WTC11 (cell line): ENCODE measurements around the gene ATR. TPM values are rescaled to one million over a fixed set of nuclear protein-coding genes. Genes with fewer than 3 reads are reported as not detected.

Source experiments
- ATAC-seq: fragments of 200-7000 bp; cut with Tn5 transposase; 2 replicates; pipeline ENCODE4 v1.10.0; 2021; ENCODE audit warnings: mild to moderate bottlenecking, moderate library complexity
- CTCF ChIA-PET: fragments of 300-600 bp; sonication (Branson Sonifier 250); formaldehyde crosslinking; loops from one replicate; lab custom pipeline; 2021; ENCODE audit warnings: antibody characterized with exemption; lab: Charles Lee
- POLR2A ChIA-PET: fragments of 350-600 bp; sonication (Branson Sonifier 250); formaldehyde crosslinking; loops from one replicate; lab custom pipeline; 2021; ENCODE audit warnings: antibody characterized with exemption; lab: Charles Lee
- DNase-seq: peaks from one replicate; pipeline ENCODE4 v3.0.0; 2021; ENCODE audit warnings: low spot score
- H3K27ac Mint-ChIP-seq: 2 replicates; pipeline ENCODE4 v1.8.0; 2021; ENCODE audit warnings: mixed read lengths
- H3K27me3 Mint-ChIP-seq: 2 replicates; pipeline ENCODE4 v1.8.0; 2021; ENCODE audit warnings: low read depth, mild to moderate bottlenecking, moderate library complexity, mixed read lengths
- H3K36me3 Mint-ChIP-seq: 2 replicates; pipeline ENCODE4 v1.8.0; 2021; ENCODE audit warnings: mixed read lengths
- H3K4me1 Mint-ChIP-seq: 2 replicates; pipeline ENCODE4 v1.8.0; 2022; ENCODE audit warnings: mixed read lengths
- H3K4me3 Mint-ChIP-seq: 2 replicates; pipeline ENCODE4 v1.8.0; 2021; ENCODE audit warnings: mild to moderate bottlenecking, moderate library complexity, mixed read lengths
- H3K9me3 Mint-ChIP-seq: 2 replicates; pipeline ENCODE4 v1.8.0; 2021; ENCODE audit warnings: mixed read lengths
- CREB1 ChIP-seq: sonication (generic); formaldehyde crosslinking; IDR thresholded peaks from 2 replicates; pipeline ENCODE4 v1.8.0; 2023; ENCODE audit warnings: mild to moderate bottlenecking, missing genetic modification reagents
- E2F4 ChIP-seq: sonication (generic); formaldehyde crosslinking; IDR thresholded peaks from 2 replicates; pipeline ENCODE4 v1.8.1; 2022; ENCODE audit warnings: low read depth, mild to moderate bottlenecking, moderate library complexity, missing genetic modification reagents, borderline replicate concordance
- FOXJ3 ChIP-seq: sonication (generic); formaldehyde crosslinking; IDR thresholded peaks from 2 replicates; pipeline ENCODE4 v1.9.0; 2021; ENCODE audit warnings: missing genetic modification reagents, mild to moderate bottlenecking, borderline replicate concordance
- FOXP1 ChIP-seq: sonication (generic); formaldehyde crosslinking; IDR thresholded peaks from 2 replicates; pipeline ENCODE4 v1.8.0; 2022; ENCODE audit warnings: missing genetic modification reagents, mild to moderate bottlenecking, moderate library complexity, borderline replicate concordance
- GRHL2 ChIP-seq: fragments of 250-450 bp; sonication (Bioruptor Pico); IDR thresholded peaks from 2 replicates; pipeline ENCODE4 v1.8.0; 2022; ENCODE audit warnings: mild to moderate bottlenecking, moderate library complexity; ENCODE audit not compliant: insufficient replicate concordance, severe bottlenecking
- GTF2I ChIP-seq: fragments of 250-450 bp; sonication (Bioruptor Pico); conservative IDR thresholded peaks from 2 replicates; pipeline ENCODE4 v1.4.0; 2021; ENCODE audit warnings: mild to moderate bottlenecking
- IRF2 ChIP-seq: sonication (generic); formaldehyde crosslinking; IDR thresholded peaks from 2 replicates; pipeline ENCODE4 v1.8.0; 2022; ENCODE audit warnings: low read depth, missing genetic modification reagents, borderline replicate concordance
- NR2C2 ChIP-seq: sonication (generic); formaldehyde crosslinking; IDR thresholded peaks from 2 replicates; pipeline ENCODE4 v1.8.0; 2022; ENCODE audit warnings: mild to moderate bottlenecking, missing genetic modification reagents
- PRRX2 ChIP-seq: fragments of 250-450 bp; sonication (Bioruptor Pico); IDR thresholded peaks from 2 replicates; pipeline ENCODE4 v1.8.0; 2021; ENCODE audit warnings: mild to moderate bottlenecking
- RELA ChIP-seq: sonication (generic); formaldehyde crosslinking; IDR thresholded peaks from 2 replicates; pipeline ENCODE4 v1.8.1; 2022; ENCODE audit warnings: missing genetic modification reagents, mild to moderate bottlenecking, borderline replicate concordance
- SMAD4 ChIP-seq: sonication (generic); formaldehyde crosslinking; IDR thresholded peaks from 2 replicates; pipeline ENCODE4 v1.8.0; 2022; ENCODE audit warnings: mild to moderate bottlenecking, missing genetic modification reagents
- SP1 ChIP-seq: sonication (generic); formaldehyde crosslinking; conservative IDR thresholded peaks from 2 replicates; pipeline ENCODE4 v1.8.1; 2022; ENCODE audit warnings: missing genetic modification reagents
- STAT6 ChIP-seq: sonication (generic); formaldehyde crosslinking; conservative IDR thresholded peaks from 2 replicates; pipeline ENCODE4 v1.8.1; 2023; ENCODE audit warnings: mild to moderate bottlenecking, low read depth, missing genetic modification reagents, moderate library complexity
- TCF7 ChIP-seq: sonication (generic); formaldehyde crosslinking; IDR thresholded peaks from 2 replicates; pipeline ENCODE4 v1.8.0; 2022; ENCODE audit warnings: mild to moderate bottlenecking, low read depth, missing genetic modification reagents, moderate library complexity
- TP53 ChIP-seq: sonication (generic); formaldehyde crosslinking; IDR thresholded peaks from 2 replicates; pipeline ENCODE4 v1.8.1; 2023; ENCODE audit warnings: mild to moderate bottlenecking, missing genetic modification reagents
- ZNF121 ChIP-seq: sonication (generic); formaldehyde crosslinking; IDR thresholded peaks from 2 replicates; pipeline ENCODE4 v1.8.0; 2023; ENCODE audit warnings: missing genetic modification reagents
- ZNF138 ChIP-seq: sonication (generic); formaldehyde crosslinking; conservative IDR thresholded peaks from 2 replicates; pipeline ENCODE4 v1.8.1; 2022; ENCODE audit warnings: mild to moderate bottlenecking, moderate library complexity, missing genetic modification reagents
- ZNF232 ChIP-seq: sonication (generic); formaldehyde crosslinking; IDR thresholded peaks from 2 replicates; pipeline ENCODE4 v1.8.0; 2022; ENCODE audit warnings: mild to moderate bottlenecking, missing genetic modification reagents
- ZNF416 ChIP-seq: fragments of 250-450 bp; sonication (Bioruptor Pico); IDR thresholded peaks from 2 replicates; pipeline ENCODE4 v1.9.0; 2021; ENCODE audit warnings: mild to moderate bottlenecking, inconsistent platforms
- total RNA-seq: library from RNA; stranded (reverse); gene quantifications from 3 replicates; pipeline ENCODE4 v1.2.3, GENCODE V29; 2021
- TF ChIP-seq, protein P1 (sequence below): sonication (generic); formaldehyde crosslinking; IDR thresholded peaks from 2 replicates; pipeline ENCODE4 v1.8.0; 2022; ENCODE audit warnings: mild to moderate bottlenecking, missing genetic modification reagents
- TF ChIP-seq, protein P2 (sequence below): fragments of 250-450 bp; sonication (Bioruptor Pico); IDR thresholded peaks from 2 replicates; pipeline ENCODE4 v1.9.0; 2021; ENCODE audit warnings: mild to moderate bottlenecking
- TF ChIP-seq, protein P3 (sequence below): fragments of 200-600 bp; IDR thresholded peaks from 2 replicates; pipeline ENCODE4 v1.8.0; 2022; ENCODE audit warnings: antibody characterized with exemption
- TF ChIP-seq, protein P4 (sequence below): sonication (generic); formaldehyde crosslinking; IDR thresholded peaks from 2 replicates; pipeline ENCODE4 v1.8.1; 2023; ENCODE audit warnings: mild to moderate bottlenecking, missing genetic modification reagents, moderate library complexity
- TF ChIP-seq, protein P5 (sequence below): sonication (generic); formaldehyde crosslinking; IDR thresholded peaks from 2 replicates; pipeline ENCODE4 v1.8.0; 2022; ENCODE audit warnings: mild to moderate bottlenecking, missing genetic modification reagents

Gene ATR
- total RNA-seq, 1 experiment from 2014 or later: 26.7 TPM

DNA sequence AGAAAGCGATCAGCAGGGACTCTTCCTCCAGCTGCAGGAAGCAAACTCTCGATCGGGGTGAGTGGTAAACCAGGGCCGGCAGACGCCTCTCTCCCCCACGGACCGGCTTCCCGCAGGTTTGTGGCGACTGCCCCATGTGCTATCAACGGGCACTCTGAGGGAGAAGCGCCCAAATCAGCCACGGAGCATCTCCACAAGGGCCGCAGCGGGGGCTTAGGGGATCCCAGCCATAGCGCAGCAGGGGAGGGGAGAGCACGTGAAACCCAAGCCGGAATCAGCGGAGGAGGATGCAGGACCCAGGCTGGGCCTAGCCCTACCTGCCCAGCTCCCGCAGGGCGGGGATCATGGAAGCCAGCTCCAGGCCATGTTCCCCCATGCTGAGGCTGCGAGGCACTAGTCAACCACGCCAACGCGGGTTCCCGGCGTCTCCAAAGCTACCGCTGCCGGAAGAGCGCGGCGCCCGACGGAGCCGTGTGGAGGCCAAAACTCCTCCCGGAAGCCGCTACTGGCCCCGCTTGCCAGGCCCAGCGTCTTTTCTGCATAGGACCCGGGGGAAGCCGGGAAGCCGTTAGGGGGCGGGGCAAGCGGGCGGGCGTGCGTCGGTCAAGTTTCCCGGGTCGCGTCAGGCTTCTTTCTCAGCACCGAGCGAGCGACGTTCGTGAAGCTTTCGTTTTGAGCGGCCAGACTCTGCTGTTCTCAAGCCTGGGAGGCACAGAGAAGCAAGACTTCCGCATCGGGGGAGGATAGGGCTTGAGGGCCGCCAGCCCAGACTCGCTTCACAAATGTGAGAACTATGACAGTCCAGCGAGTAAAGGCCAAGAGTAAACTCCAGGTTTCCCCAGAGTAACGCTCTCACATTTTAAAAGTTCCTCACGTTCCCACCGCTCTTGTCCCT lies at the start of gene ATR (continued):
- peak; percentile 48; the same call in 1 of the 2 replicates for TF ChIP-seq NR2C2 (CRISPR knock-in tag)
- TF ChIP-seq, protein P1, sequence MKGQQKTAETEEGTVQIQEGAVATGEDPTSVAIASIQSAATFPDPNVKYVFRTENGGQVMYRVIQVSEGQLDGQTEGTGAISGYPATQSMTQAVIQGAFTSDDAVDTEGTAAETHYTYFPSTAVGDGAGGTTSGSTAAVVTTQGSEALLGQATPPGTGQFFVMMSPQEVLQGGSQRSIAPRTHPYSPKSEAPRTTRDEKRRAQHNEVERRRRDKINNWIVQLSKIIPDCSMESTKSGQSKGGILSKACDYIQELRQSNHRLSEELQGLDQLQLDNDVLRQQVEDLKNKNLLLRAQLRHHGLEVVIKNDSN (CRISPR knock-in tag): peak; percentile 59
- no peak for TF ChIP-seq ZNF416 (CRISPR knock-in tag)
- TF ChIP-seq SP1 (CRISPR knock-in tag): peak; percentile 98
- peak; percentile 95 for TF ChIP-seq ZNF232
- TF ChIP-seq GTF2I: no peak
- no peak for TF ChIP-seq TCF7 (CRISPR knock-in tag)
- TF ChIP-seq, protein P2, sequence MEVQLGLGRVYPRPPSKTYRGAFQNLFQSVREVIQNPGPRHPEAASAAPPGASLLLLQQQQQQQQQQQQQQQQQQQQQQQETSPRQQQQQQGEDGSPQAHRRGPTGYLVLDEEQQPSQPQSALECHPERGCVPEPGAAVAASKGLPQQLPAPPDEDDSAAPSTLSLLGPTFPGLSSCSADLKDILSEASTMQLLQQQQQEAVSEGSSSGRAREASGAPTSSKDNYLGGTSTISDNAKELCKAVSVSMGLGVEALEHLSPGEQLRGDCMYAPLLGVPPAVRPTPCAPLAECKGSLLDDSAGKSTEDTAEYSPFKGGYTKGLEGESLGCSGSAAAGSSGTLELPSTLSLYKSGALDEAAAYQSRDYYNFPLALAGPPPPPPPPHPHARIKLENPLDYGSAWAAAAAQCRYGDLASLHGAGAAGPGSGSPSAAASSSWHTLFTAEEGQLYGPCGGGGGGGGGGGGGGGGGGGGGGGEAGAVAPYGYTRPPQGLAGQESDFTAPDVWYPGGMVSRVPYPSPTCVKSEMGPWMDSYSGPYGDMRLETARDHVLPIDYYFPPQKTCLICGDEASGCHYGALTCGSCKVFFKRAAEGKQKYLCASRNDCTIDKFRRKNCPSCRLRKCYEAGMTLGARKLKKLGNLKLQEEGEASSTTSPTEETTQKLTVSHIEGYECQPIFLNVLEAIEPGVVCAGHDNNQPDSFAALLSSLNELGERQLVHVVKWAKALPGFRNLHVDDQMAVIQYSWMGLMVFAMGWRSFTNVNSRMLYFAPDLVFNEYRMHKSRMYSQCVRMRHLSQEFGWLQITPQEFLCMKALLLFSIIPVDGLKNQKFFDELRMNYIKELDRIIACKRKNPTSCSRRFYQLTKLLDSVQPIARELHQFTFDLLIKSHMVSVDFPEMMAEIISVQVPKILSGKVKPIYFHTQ: no peak
- peak; percentile 98 for TF ChIP-seq FOXP1 (CRISPR knock-in tag)
- no peak for TF ChIP-seq GRHL2 (CRISPR knock-in tag)
- TF ChIP-seq IRF2 (CRISPR knock-in tag): peak; percentile 51; the same call in 1 of the 2 replicates
- TF ChIP-seq, protein P3, sequence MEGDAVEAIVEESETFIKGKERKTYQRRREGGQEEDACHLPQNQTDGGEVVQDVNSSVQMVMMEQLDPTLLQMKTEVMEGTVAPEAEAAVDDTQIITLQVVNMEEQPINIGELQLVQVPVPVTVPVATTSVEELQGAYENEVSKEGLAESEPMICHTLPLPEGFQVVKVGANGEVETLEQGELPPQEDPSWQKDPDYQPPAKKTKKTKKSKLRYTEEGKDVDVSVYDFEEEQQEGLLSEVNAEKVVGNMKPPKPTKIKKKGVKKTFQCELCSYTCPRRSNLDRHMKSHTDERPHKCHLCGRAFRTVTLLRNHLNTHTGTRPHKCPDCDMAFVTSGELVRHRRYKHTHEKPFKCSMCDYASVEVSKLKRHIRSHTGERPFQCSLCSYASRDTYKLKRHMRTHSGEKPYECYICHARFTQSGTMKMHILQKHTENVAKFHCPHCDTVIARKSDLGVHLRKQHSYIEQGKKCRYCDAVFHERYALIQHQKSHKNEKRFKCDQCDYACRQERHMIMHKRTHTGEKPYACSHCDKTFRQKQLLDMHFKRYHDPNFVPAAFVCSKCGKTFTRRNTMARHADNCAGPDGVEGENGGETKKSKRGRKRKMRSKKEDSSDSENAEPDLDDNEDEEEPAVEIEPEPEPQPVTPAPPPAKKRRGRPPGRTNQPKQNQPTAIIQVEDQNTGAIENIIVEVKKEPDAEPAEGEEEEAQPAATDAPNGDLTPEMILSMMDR: no peak
- TF ChIP-seq, protein P4, sequence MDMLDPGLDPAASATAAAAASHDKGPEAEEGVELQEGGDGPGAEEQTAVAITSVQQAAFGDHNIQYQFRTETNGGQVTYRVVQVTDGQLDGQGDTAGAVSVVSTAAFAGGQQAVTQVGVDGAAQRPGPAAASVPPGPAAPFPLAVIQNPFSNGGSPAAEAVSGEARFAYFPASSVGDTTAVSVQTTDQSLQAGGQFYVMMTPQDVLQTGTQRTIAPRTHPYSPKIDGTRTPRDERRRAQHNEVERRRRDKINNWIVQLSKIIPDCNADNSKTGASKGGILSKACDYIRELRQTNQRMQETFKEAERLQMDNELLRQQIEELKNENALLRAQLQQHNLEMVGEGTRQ (CRISPR knock-in tag): peak; percentile 39; the same call in 1 of the 2 replicates
- TF ChIP-seq STAT6: no peak
- no peak; the same call in 1 of the 2 replicates for TF ChIP-seq ZNF138 (CRISPR knock-in tag)

GRCh38 chr3:142626971-142627370 lies 48.4 kb upstream of the ATR start:
- Mint-ChIP-seq H3K4me3 (no peak overlapping the region), H3K4me1 (peaks cover 13% of the 10 kb centered on the region), H3K27ac (0 out of 2 replicates have a peak overlapping the region, but pooled peaks have one; percentile 25), H3K9me3 (no peaks in the 10 kb centered on the region), H3K36me3 (no peaks in the 10 kb centered on the region), H3K27me3 (no peaks in the 10 kb centered on the region)
- POLR2A ChIA-PET: no interaction called here
- CTCF ChIA-PET: no interaction called here
- DNase-seq: no peak
- no peak for ATAC-seq
- TF ChIP-seq PRRX2 (no peak), E2F4 (CRISPR knock-in tag) (no peak), TP53 (no peak), SMAD4 (CRISPR knock-in tag) (no peak), FOXJ3 (CRISPR knock-in tag) (no peak), RELA (CRISPR knock-in tag) (no peak), ZNF232 (no peak), CREB1 (CRISPR knock-in tag) (no peak), ZNF121 (CRISPR knock-in tag) (no peak)
- TF ChIP-seq, protein P1 (CRISPR knock-in tag): no peak
- TF ChIP-seq, protein P5, sequence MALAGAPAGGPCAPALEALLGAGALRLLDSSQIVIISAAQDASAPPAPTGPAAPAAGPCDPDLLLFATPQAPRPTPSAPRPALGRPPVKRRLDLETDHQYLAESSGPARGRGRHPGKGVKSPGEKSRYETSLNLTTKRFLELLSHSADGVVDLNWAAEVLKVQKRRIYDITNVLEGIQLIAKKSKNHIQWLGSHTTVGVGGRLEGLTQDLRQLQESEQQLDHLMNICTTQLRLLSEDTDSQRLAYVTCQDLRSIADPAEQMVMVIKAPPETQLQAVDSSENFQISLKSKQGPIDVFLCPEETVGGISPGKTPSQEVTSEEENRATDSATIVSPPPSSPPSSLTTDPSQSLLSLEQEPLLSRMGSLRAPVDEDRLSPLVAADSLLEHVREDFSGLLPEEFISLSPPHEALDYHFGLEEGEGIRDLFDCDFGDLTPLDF: no peak
